GM23248 (cell line): ENCODE measurements around the gene ATP12A. TPM values are rescaled to one million over a fixed set of nuclear protein-coding genes. Genes with fewer than 3 reads are reported as not detected.

Experiments used
- DNase-seq: peaks from one replicate; pipeline ENCODE4 v3.0.0-alpha.2; 2015
- H2AFZ ChIP-seq: fragments of 200-600 bp; sonication (generic); 2 replicates; pipeline ENCODE4 v1.6.1; 2016; ENCODE audit warnings: antibody characterized with exemption
- H3F3A ChIP-seq: fragments of 200-600 bp; sonication (generic); 2 replicates; pipeline ENCODE4 v1.6.1; 2016; ENCODE audit warnings: mild to moderate bottlenecking, antibody characterized with exemption, mixed run types; ENCODE audit not compliant: insufficient read depth
- H3K27ac ChIP-seq: fragments of 200-600 bp; sonication (generic); 2 replicates; pipeline ENCODE4 v1.5.1; 2016; ENCODE audit warnings: mild to moderate bottlenecking
- H3K27me3 ChIP-seq: fragments of 200-600 bp; sonication (generic); replicated peaks from 2 replicates; pipeline ENCODE4 v1.6.1; 2016; ENCODE audit warnings: mild to moderate bottlenecking; ENCODE audit not compliant: insufficient read depth
- H3K36me3 ChIP-seq: fragments of 200-600 bp; sonication (generic); 2 replicates; pipeline ENCODE4 v1.6.1; 2016; ENCODE audit warnings: low read depth, mild to moderate bottlenecking
- H3K4me1 ChIP-seq: fragments of 200-600 bp; sonication (generic); 2 replicates; pipeline ENCODE4 v1.6.1; 2016; ENCODE audit warnings: mild to moderate bottlenecking; ENCODE audit not compliant: insufficient read depth
- H3K4me2 ChIP-seq: fragments of 200-600 bp; sonication (generic); one replicate; pipeline ENCODE4 v1.6.1; 2016; ENCODE audit warnings: mild to moderate bottlenecking; ENCODE audit not compliant: unreplicated experiment
- H3K4me3 ChIP-seq: fragments of 200-600 bp; sonication (generic); 2 replicates; pipeline ENCODE4 v1.5.1; 2016; ENCODE audit warnings: mild to moderate bottlenecking
- H3K79me2 ChIP-seq: fragments of 200-600 bp; sonication (generic); 2 replicates; pipeline ENCODE4 v1.6.1; 2016; ENCODE audit warnings: mild to moderate bottlenecking; ENCODE audit not compliant: insufficient read depth
- H3K9ac ChIP-seq: fragments of 200-600 bp; sonication (generic); 2 replicates; pipeline ENCODE4 v1.6.1; 2016; ENCODE audit warnings: mild to moderate bottlenecking
- H3K9me2 ChIP-seq: fragments of 200-600 bp; sonication (generic); 2 replicates; pipeline ENCODE4 v1.6.1; 2016; ENCODE audit warnings: mixed run types, mild to moderate bottlenecking, moderate library complexity; ENCODE audit not compliant: insufficient read depth
- H3K9me3 ChIP-seq: fragments of 200-600 bp; sonication (generic); one replicate; pipeline ENCODE4 v1.6.1; 2017; ENCODE audit warnings: low read depth
- H4K20me1 ChIP-seq: fragments of 200-600 bp; sonication (generic); 2 replicates; pipeline ENCODE4 v1.6.0; 2016; ENCODE audit not compliant: insufficient read depth
- EZH2 ChIP-seq: fragments of 200-600 bp; sonication (generic); IDR thresholded peaks from 2 replicates; pipeline ENCODE4 v1.6.1; 2018; ENCODE audit warnings: antibody characterized with exemption, mild to moderate bottlenecking; ENCODE audit not compliant: insufficient read depth, poor library complexity, severe bottlenecking
- EZH2phosphoT487 ChIP-seq: fragments of 200-600 bp; sonication (generic); IDR thresholded peaks from 2 replicates; pipeline ENCODE4 v1.6.1; 2018; ENCODE audit warnings: antibody characterized with exemption, moderate library complexity, mild to moderate bottlenecking, low read depth; ENCODE audit not compliant: insufficient read depth
- WGBS, 2 experiments: methylation state at CpG; one replicate each; pipeline ENCODE4 v1.1.6; 2015 to 2017; ENCODE audit warnings: low lambda C conversion rate in 2 of 2, low coverage in 1 of 2; ENCODE audit errors: missing lambda C conversion rate in 2 of 2; 5-methylcytosine and 5-hydroxymethylcytosine counted together
- in situ Hi-C: fragments of 300-500 bp; cut with MboI; formaldehyde crosslinking; loops from 2 replicates; pipeline ENCODE4 v1.15.0; 2020
- polyA plus RNA-seq: library from polyadenylated mRNA; unstranded; fragments of >200 nt; fragmentation: Nextera tagmentation; extraction: Ambion mirVana; gene quantifications from 2 replicates; pipeline ENCODE4 v1.2.1, GENCODE V29; 2016
- total RNA-seq: library from RNA; depleted of rRNA; stranded (reverse); fragments of >200 nt; shearing (Covaris generic); gene quantifications from 2 replicates; pipeline ENCODE4 v1.2.3, GENCODE V29; 2014

Gene ATP12A
- total and polyA plus RNA-seq, 2 experiments from 2014 or later: not detected

DNA sequence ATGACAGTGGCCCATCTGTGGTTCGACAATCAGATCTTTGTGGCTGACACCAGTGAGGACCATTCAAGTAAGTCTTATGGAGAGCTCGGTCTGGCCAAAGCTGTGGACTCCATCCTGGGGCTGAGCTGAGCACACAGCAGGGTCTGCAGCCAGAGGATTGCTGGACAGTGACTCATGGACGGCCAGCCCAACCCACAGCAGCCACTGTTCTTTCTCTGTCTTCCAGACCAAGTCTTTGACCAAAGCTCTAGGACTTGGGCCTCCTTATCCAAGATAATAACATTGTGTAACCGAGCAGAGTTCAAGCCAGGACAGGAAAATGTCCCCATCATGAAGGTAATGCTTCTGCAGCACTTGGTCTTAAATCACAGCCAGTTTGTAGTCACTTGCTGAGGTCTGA, 12.4 kb downstream of the ATP12A start:
- no peaks in the 10 kb centered on the region for H3K9me2 ChIP-seq
- peak; percentile 66 for DNase-seq

DNA sequence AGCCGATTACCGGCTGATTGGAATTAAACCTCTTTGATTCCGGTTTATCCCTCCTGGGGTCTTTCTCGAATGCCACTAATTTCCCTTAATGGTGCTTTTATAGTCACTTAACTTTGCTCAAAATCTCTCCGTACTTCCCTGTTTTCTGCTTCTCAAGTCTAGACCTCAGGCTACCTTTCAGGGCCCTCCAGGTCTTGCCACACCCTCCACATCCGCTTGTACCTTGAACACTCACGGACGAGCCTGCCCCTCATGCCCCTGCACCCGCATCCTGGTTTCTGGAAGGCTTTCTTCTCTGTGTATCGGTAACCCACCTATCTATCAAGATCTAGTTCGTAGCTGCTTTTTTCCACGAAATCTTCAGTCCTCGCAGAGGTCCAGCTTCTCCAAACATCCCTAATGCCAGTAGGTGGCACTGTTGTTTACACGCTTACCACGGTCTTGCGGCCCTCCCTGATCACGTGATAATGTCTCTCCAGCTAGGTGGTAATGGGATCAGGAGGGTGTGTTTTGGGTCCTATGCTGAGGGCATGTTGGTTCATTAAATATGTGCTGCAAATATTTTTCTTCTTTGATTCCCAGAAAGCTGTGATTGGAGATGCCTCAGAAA, 13.8 kb downstream of the ATP12A start:
- Histone ChIP-seq H3F3A (peaks cover 7% of the 10 kb centered on the region; the same call in 1 of the 2 replicates), H3K4me3 (no peak overlapping the region), H3K9me2 (no peaks in the 10 kb centered on the region), H3K4me2 (no peak overlapping the region), H2AFZ (0 out of 2 replicates have a peak overlapping the region, but pooled peaks have one; percentile 10), H3K27ac (no peak overlapping the region), H3K79me2 (no peaks in the 10 kb centered on the region), H3K27me3 (peaks cover 4% of the 10 kb centered on the region), H3K9me3 (no peaks in the 10 kb centered on the region), H3K9ac (no peak overlapping the region), H4K20me1 (no peaks in the 10 kb centered on the region), H3K36me3 (no peaks in the 10 kb centered on the region), H3K4me1 (peaks cover 13% of the 10 kb centered on the region)
- WGBS, 2 experiments: 32 to 33% methylated on average over 17 of the region's 17 CpGs
- in situ Hi-C loops: no loop called here
- DNase-seq: peak; percentile 67
- TF ChIP-seq EZH2phosphoT487: no peak
- no peak for TF ChIP-seq EZH2

More for the DNA sequence above, 12.4 kb downstream of the ATP12A start:
- Histone ChIP-seq H4K20me1 (no peaks in the 10 kb centered on the region), H3K4me2 (peak overlapping the region; percentile 9), H3K27ac (no peak overlapping the region), H3K27me3 (peaks cover 4% of the 10 kb centered on the region), H3F3A (peaks cover 7% of the 10 kb centered on the region; the same call in 1 of the 2 replicates), H3K9me3 (no peaks in the 10 kb centered on the region), H3K79me2 (no peaks in the 10 kb centered on the region), H3K36me3 (no peaks in the 10 kb centered on the region), H3K9ac (no peak overlapping the region), H3K4me3 (no peak overlapping the region), H3K4me1 (peaks cover 13% of the 10 kb centered on the region), H2AFZ (no peak overlapping the region)
- in situ Hi-C loops: no loop called here
- no peak for TF ChIP-seq EZH2
- TF ChIP-seq EZH2phosphoT487: no peak
- 42 to 54% methylated on average over 4 of the region's 4 CpGs for WGBS, 2 experiments

DNA sequence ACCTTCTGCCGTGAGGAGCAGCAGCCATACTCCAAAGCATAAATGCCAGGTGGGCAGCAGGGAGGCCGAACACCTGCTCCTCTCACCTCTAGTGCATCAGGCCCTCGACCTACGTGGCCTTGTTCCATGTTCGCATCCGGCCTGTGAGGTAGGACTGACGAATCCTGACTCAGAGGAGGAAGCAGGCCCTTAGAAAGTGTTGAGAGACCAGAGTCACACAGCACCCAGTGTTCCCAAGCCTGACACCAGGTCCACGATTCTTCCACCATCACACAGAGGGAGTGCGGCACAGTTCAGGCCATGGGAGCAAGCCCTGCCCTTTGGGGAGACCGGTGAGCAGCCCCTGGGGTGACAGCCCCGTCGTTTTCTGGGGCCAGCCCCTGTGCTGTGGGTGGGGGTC, 14.7 kb downstream of the ATP12A start:
- in situ Hi-C loops: no loop called here
- no peaks in the 10 kb centered on the region for H3K36me3 ChIP-seq
- no peak overlapping the region for H3K4me2 ChIP-seq
- H3K27me3 ChIP-seq: peaks cover 8% of the 10 kb centered on the region
- no peak for TF ChIP-seq EZH2phosphoT487
- no peak for TF ChIP-seq EZH2
- H3K9me2 ChIP-seq: no peaks in the 10 kb centered on the region
- peaks cover 13% of the 10 kb centered on the region for H3K4me1 ChIP-seq
- no peak overlapping the region for H2AFZ ChIP-seq
- WGBS, 2 experiments: 62 to 67% methylated on average over 12 of the region's 12 CpGs
- H3K4me3 ChIP-seq: no peak overlapping the region
- H3K9ac ChIP-seq: no peak overlapping the region
- H3K9me3 ChIP-seq: no peaks in the 10 kb centered on the region
- DNase-seq: no peak
- no peaks in the 10 kb centered on the region for H3K79me2 ChIP-seq
- no peaks in the 10 kb centered on the region for H4K20me1 ChIP-seq
- peaks cover 7% of the 10 kb centered on the region; the same call in 1 of the 2 replicates for H3F3A ChIP-seq
- no peak overlapping the region for H3K27ac ChIP-seq

GRCh38 chr13:24698686-24699085, 18.5 kb downstream of the ATP12A start:
- H3K27ac ChIP-seq: no peak overlapping the region
- no peaks in the 10 kb centered on the region for H3K9me3 ChIP-seq
- no peak for DNase-seq
- peaks cover 39% of the 10 kb centered on the region for H3K27me3 ChIP-seq
- in situ Hi-C loops: no loop called here
- WGBS, 2 experiments: 63 to 68% methylated on average over 12 of the region's 12 CpGs
- H3K36me3 ChIP-seq: no peaks in the 10 kb centered on the region
- no peaks in the 10 kb centered on the region for H3F3A ChIP-seq
- H3K9me2 ChIP-seq: no peaks in the 10 kb centered on the region
- H3K79me2 ChIP-seq: no peaks in the 10 kb centered on the region
- no peaks in the 10 kb centered on the region for H3K4me1 ChIP-seq
- no peak overlapping the region for H3K4me2 ChIP-seq
- TF ChIP-seq EZH2 (no peak), EZH2phosphoT487 (no peak)
- no peak overlapping the region for H3K4me3 ChIP-seq
- no peak overlapping the region for H2AFZ ChIP-seq
- H4K20me1 ChIP-seq: no peaks in the 10 kb centered on the region
- no peak overlapping the region for H3K9ac ChIP-seq
